ENCODE data around the gene USP19.

DNA sequence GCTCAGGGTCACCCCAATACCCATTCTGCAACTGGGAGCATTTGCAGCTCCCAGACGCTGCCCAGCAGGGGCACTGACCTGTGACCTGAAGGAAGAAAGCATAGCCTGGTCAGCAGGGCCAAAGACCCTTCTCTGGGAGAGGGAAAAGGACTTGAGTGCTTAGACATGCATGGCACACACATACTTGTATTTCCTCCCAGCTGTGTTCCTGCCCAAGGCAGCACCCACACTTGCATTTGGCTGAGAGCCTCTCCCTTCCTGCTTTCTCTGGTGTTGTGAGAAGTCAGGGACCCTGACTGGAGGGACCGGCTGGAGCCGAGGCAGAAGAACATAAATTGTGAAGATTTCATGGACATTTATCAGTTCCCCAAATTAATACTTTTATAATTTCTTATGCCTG lies 19.5 kb upstream of the USP19 start:
- no peak for TF ChIP-seq HCFC1 (IDR thresholded peaks at IDR 0.05; ENCODE audit: low read length)
- TF ChIP-seq ASH2L (IDR thresholded peaks at IDR 0.05; ENCODE audit: borderline replicate concordance, low read depth) = no peak
- TF ChIP-seq TCF12 (IDR thresholded peaks at IDR 0.05; ENCODE audit: low read depth, low read length) = no peak
- no peak for TF ChIP-seq CTCF (IDR thresholded peaks at IDR 0.05 in 2 of 3, conservative IDR thresholded peaks at IDR 0.05 in 1 of 3; ENCODE audit: control insufficient read depth in 2 of 3, extremely low read depth in 1 of 3, insufficient read depth in 1 of 3, low read depth in 3 of 3, low read length in 3 of 3)
- TF ChIP-seq MYC (IDR thresholded peaks at IDR 0.05; ENCODE audit: insufficient read depth, insufficient read length, insufficient replicate concordance, low read length, severe bottlenecking) = no peak
- TF ChIP-seq GATAD2B (conservative IDR thresholded peaks at IDR 0.05; ENCODE audit: low read depth) = no peak
- no peak for TF ChIP-seq MTA2 (IDR thresholded peaks at IDR 0.05; ENCODE audit: low read depth)
- no peak for TF ChIP-seq ZNF274 (IDR thresholded peaks at IDR 0.05; ENCODE audit: insufficient read depth, insufficient read length)
- no peak for TF ChIP-seq POLR2AphosphoS5 (IDR thresholded peaks at IDR 0.05; ENCODE audit: low read length)
- TF ChIP-seq NRF1 (conservative IDR thresholded peaks at IDR 0.05; ENCODE audit: low read depth, low read length) = no peak
